GM12865 (cell line): ENCODE measurements around the gene AP2A2.

Experiments used
- DNase-seq: peaks from one replicate; pipeline ENCODE4 v3.0.0; 2010; ENCODE audit warnings: low read depth
- H3K4me3 ChIP-seq: 2 replicates; pipeline ENCODE4 v1.5.1; 2011; ENCODE audit warnings: mild to moderate bottlenecking, low read depth, low read length, control low read depth
- CTCF ChIP-seq: IDR thresholded peaks from 2 replicates; pipeline ENCODE4 v1.5.1; 2011; ENCODE audit warnings: low read length, control low read depth, low read depth, inconsistent platforms; ENCODE audit not compliant: insufficient read depth; ENCODE audit errors: missing control alignments

AP2A2 gene

DNA sequence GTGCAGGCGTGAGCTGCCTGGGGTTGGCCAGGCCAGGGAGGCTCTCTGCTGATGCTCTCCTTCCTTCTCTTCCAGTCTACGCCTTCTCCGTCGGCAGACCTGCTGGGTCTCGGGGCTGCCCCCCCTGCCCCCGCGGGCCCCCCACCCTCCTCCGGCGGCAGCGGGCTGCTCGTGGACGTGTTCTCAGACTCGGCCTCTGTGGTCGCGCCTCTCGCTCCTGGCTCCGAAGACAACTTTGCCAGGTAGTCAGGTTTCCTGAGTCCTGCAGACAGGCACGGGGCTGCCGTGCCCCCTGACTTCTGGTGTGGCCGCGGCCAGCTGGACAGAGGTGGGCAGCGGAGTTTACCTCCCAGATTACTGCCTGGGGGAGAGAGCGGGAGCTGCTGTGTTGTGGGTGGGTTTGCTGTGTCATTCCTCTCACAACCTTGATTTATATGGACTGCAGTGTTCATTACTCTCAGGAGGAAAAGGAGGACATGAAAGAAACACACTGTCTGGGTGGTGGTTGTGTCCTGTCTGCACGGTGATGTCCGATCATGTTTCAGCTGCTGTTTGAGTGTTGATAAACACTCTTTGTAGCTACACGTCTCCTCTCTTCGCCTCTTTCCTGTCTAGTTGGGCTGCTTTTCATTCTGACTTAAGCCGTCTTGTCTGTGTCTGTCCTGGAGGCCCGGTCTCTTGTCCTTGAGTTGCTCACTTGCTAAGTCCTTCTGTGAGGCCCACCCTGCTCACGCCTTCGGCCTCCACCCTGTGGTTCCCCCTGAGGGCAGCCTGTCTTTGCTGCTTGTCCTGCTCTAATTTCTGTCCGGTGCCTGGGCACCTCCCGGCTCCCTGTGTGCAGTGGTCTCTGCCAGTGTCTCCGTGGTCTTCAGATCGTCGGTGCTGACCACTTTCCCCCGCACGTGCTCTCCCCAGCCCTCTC, 74.9 kb downstream of the AP2A2 start:
- H3K4me3 ChIP-seq, result no peak overlapping the region
- no peak for TF ChIP-seq CTCF
- no peak for DNase-seq

DNA sequence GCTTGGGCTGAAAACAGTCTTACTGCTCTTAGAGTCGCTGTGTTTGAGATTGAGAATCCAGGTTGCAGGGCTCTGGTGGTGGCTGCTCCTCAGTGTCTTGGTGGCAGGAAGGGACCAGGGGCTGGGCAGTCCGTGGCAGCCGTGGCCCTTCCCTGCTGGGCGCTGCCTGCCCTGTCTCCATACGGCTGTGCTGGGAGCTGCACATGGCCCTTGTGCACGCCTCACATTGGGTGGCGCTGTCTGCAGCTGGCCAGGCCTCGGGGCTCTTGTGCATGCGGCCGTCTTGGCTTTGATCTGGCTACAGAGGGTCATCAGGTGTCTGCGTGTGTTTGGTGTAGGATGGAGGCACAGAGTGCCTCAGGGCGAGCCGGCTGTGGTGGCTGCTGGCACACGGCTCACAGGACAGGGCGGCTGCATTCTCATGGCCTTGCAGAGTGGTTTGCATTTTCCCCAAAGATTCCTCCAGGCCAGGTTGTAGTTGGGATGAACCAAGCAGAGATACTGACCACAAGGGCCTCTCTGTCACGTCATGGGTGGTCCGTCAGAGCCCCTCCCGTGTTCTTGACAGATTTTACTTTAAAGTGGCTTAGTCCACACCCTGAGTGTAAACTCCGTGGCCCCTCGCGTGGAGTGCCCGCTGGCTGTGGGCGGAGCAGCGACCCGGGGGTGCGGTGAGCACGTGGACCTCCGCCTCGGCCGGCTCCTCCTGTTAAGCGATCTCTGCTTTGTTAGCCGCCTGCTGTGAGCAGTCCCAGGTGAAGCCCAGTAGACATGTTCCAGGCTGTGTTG, 76.1 kb downstream of the AP2A2 start:
- H3K4me3 ChIP-seq, result no peak overlapping the region
- DNase-seq, result no peak
- TF ChIP-seq CTCF, result no peak

- no peak for DNase-seq
- TF ChIP-seq CTCF, result no peak
- H3K4me3 ChIP-seq, result no peak overlapping the region
Observed at GRCh38 chr11:1002406-1002984, 76.8 kb downstream of the AP2A2 start.

DNA sequence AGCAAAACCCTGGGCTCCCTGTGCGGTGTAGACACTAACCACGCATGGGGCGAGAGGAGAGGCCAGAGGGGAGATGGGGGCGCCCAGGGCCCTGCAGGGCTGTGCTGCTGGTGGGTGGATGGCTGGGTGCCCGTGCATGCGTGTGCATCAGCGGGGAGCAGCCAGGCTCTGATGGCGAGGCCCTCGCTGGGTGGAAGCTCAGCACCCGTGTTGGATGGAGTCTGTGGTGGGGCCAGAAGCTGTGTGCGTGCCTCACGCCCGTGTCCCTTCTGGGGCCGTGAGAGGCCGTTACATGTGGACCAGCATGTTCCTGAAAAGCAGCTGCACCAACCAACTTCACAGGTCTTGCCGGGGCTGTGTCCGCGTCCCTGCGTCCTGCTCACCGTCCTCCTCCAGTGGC, 77.5 kb downstream of the AP2A2 start:
- no peak for DNase-seq
- no peak for TF ChIP-seq CTCF
- H3K4me3 ChIP-seq, result no peak overlapping the region

- H3K4me3 ChIP-seq, result no peak overlapping the region
- no peak for TF ChIP-seq CTCF
- DNase-seq, result no peak
Observed at GRCh38 chr11:1005928-1006327, 80.3 kb downstream of the AP2A2 start.

DNA sequence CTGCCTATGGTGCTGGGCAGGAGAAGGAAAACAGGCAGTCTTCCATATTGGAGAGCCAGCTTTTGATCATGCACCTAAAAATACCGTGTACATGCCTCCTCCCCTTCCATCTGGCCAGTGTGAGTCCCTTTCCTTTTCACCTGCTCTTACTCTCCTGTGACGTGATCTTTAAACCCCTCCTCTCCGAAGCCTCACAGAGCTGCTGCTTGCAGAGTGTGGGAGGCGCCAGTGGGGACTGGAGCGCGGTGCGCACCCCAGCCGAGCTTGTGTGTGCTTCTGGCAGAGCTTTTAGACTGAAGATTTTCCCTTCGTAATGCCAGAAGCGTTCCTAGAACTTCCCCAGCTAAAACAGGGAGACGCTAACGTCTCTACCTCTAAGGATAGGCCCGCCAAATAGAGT, 81.1 kb downstream of the AP2A2 start:
- no peak overlapping the region for H3K4me3 ChIP-seq
- DNase-seq, result no peak
- TF ChIP-seq CTCF, result no peak
